ENCODE measurements around the gene SKIC2. TPM values are rescaled to one million over a fixed set of nuclear protein-coding genes. Genes with fewer than 3 reads are reported as not detected.

The SKIC2 gene
- total RNA-seq, 3 donors from 2014 or later (not counting 1 experiment from before 2014, with no cell fraction given): 119 to 184 (median 151) TPM

GRCh38 chr6:31943742-31944141 lies 15.2 kb upstream of the SKIC2 start:
- Histone ChIP-seq H3K27me3 (ENCODE audit: control insufficient read depth, insufficient read depth, low read length) (peaks cover 3% of the 10 kb centered on the region), H3K9me3 (ENCODE audit: control insufficient read depth, insufficient read depth, low read length) (no peaks in the 10 kb centered on the region), H3K27ac (ENCODE audit: low read length) (no peak overlapping the region), H3K36me3 (ENCODE audit: control insufficient read depth, insufficient read depth, low read length) (no peaks in the 10 kb centered on the region), H3K4me3 (ENCODE audit: low read length) (no peak overlapping the region), H3K4me1 (ENCODE audit: control insufficient read depth, insufficient read depth, low read length) (no peaks in the 10 kb centered on the region)
- no peak overlapping the region for H3K4me3 Mint-ChIP-seq
- intact Hi-C loops (cut with micrococcal nuclease): no loop called here
- peaks cover 0 to 4% of the 10 kb centered on the region in 2 donors for H3K4me1 Mint-ChIP-seq
- H3K9me3 Mint-ChIP-seq: no peaks in the 10 kb centered on the region
- 89% methylated on average over 3 of the region's 3 CpGs for WGBS (ENCODE audit: insufficient coverage)
- no peak overlapping the region for H3K27ac Mint-ChIP-seq
- DNase-seq (no peak), ATAC-seq (no peak)
- peaks cover 18 to 21% of the 10 kb centered on the region in 2 donors for H3K27me3 Mint-ChIP-seq (ENCODE audit: low read depth in 2 of 2)
- no peaks in the 10 kb centered on the region for H3K36me3 Mint-ChIP-seq
- no peak for TF ChIP-seq CTCF (IDR thresholded peaks at IDR 0.05)

- H3K27ac Mint-ChIP-seq: no peak overlapping the region
- no peak overlapping the region for H3K4me3 Mint-ChIP-seq
- H3K36me3 Mint-ChIP-seq: no peaks in the 10 kb centered on the region
- Histone ChIP-seq H3K9me3 (ENCODE audit: control insufficient read depth, insufficient read depth, low read length) (no peaks in the 10 kb centered on the region), H3K27me3 (ENCODE audit: control insufficient read depth, insufficient read depth, low read length) (peaks cover 3% of the 10 kb centered on the region), H3K4me1 (ENCODE audit: control insufficient read depth, insufficient read depth, low read length) (no peaks in the 10 kb centered on the region), H3K4me3 (ENCODE audit: low read length) (no peak overlapping the region), H3K36me3 (ENCODE audit: control insufficient read depth, insufficient read depth, low read length) (no peaks in the 10 kb centered on the region), H3K27ac (ENCODE audit: low read length) (no peak overlapping the region)
- peaks cover 18 to 21% of the 10 kb centered on the region in 2 donors for H3K27me3 Mint-ChIP-seq (ENCODE audit: low read depth in 2 of 2)
- ATAC-seq (no peak), DNase-seq (no peak)
- TF ChIP-seq CTCF (IDR thresholded peaks at IDR 0.05): no peak
- no peaks in the 10 kb centered on the region for H3K9me3 Mint-ChIP-seq
- intact Hi-C loops (cut with micrococcal nuclease): no loop called here
- H3K4me1 Mint-ChIP-seq: peaks cover 0 to 8% of the 10 kb centered on the region in 2 donors
- 91% methylated on average over 9 of the region's 9 CpGs for WGBS (ENCODE audit: insufficient coverage)
These were observed 13.8 kb upstream of the SKIC2 start for GRCh38 chr6:31945154-31945506.

DNA sequence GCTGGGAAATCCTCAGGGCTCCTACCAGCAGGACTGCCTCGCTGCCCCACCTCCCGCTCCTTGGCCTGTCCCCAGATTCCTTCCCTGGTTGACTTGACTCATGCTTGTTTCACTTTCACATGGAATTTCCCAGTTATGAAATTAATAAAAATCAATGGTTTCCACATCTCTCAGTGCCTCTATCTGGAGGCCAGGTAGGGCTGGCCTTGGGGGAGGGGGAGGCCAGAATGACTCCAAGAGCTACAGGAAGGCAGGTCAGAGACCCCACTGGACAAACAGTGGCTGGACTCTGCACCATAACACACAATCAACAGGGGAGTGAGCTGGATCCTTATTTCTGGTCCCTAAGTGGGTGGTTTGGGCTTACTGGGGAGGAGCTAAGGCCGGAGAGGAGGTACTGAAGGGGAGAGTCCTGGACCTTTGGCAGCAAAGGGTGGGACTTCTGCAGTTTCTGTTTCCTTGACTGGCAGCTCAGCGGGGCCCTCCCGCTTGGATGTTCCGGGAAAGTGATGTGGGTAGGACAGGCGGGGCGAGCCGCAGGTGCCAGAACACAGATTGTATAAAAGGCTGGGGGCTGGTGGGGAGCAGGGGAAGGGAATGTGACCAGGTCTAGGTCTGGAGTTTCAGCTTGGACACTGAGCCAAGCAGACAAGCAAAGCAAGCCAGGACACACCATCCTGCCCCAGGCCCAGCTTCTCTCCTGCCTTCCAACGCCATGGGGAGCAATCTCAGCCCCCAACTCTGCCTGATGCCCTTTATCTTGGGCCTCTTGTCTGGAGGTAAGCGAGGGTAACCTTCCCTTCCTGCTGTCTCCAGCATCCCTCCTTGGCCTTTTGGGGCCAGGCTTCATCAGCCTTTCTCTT lies 13.2 kb upstream of the SKIC2 start, which contains the start of gene CFB:
TSS of gene CFB (plus strand) at position 589 of the 863 bp plus-strand sequence. CDS start at position 716, 127 bp downstream.
- Mint-ChIP-seq H3K9me3 (no peaks in the 10 kb centered on the region), H3K4me1 (peaks cover 0 to 8% of the 10 kb centered on the region in 2 donors), H3K27ac (peak within 1 kb of the TSS in 1 of 2 donors; percentile 44), H3K36me3 (no peaks in the 10 kb centered on the region), H3K27me3 (ENCODE audit: low read depth in 2 of 2) (peaks cover 15 to 18% of the 10 kb centered on the region in 2 donors), H3K4me3 (no peak within 1 kb of the TSS)
- intact Hi-C loops (cut with micrococcal nuclease): no loop called here
- ATAC-seq: no peak
- 69% methylated on average over 11 of the region's 11 CpGs for WGBS (ENCODE audit: insufficient coverage)
- no peak for DNase-seq
- no peaks in the 10 kb centered on the region for H3K36me3 ChIP-seq (ENCODE audit: control insufficient read depth, insufficient read depth, low read length)
- peaks cover 3% of the 10 kb centered on the region for H3K27me3 ChIP-seq (ENCODE audit: control insufficient read depth, insufficient read depth, low read length)
- H3K4me3 ChIP-seq (ENCODE audit: low read length): no peak within 1 kb of the TSS
- no peak for TF ChIP-seq CTCF (IDR thresholded peaks at IDR 0.05)
- H3K4me1 ChIP-seq (ENCODE audit: control insufficient read depth, insufficient read depth, low read length): no peaks in the 10 kb centered on the region
- H3K9me3 ChIP-seq (ENCODE audit: control insufficient read depth, insufficient read depth, low read length): no peaks in the 10 kb centered on the region
- no peak within 1 kb of the TSS for H3K27ac ChIP-seq (ENCODE audit: low read length)

All from natural killer cell (primary cell).